Calu3 (cell line): ENCODE measurements around the gene HIRA. TPM values are rescaled to one million over a fixed set of nuclear protein-coding genes. Genes with fewer than 3 reads are reported as not detected.

Source experiments
- BruUV-seq: library from RNA; stranded (reverse); fragments of 400-500 nt; replicated peaks from 2 replicates; lab custom pipeline; 2021; lab: Mats Ljungman, UMichigan
- CTCF ChIA-PET: fragments of 300-600 bp; sonication (Branson Sonifier 250); formaldehyde crosslinking; loops from one replicate; lab custom pipeline; 2022; ENCODE audit warnings: antibody characterized with exemption; lab: Charles Lee
- DNase-seq: peaks from one replicate; pipeline ENCODE4 v3.0.0; 2022
- H3K27ac Mint-ChIP-seq: one replicate; pipeline ENCODE4 v1.8.0; 2022; ENCODE audit warnings: mixed read lengths; ENCODE audit not compliant: unreplicated experiment
- H3K27me3 Mint-ChIP-seq: one replicate; pipeline ENCODE4 v1.8.0; 2022; ENCODE audit warnings: mixed read lengths; ENCODE audit not compliant: unreplicated experiment
- H3K36me3 Mint-ChIP-seq: one replicate; pipeline ENCODE4 v1.8.0; 2022; ENCODE audit warnings: mild to moderate bottlenecking, moderate library complexity, mixed read lengths; ENCODE audit not compliant: insufficient read depth, unreplicated experiment
- H3K4me1 Mint-ChIP-seq: one replicate; pipeline ENCODE4 v1.8.0; 2022; ENCODE audit warnings: mild to moderate bottlenecking, low read depth, mixed read lengths; ENCODE audit not compliant: unreplicated experiment
- H3K4me3 Mint-ChIP-seq: one replicate; pipeline ENCODE4 v1.8.0; 2022; ENCODE audit warnings: mild to moderate bottlenecking, low read depth, moderate library complexity, mixed read lengths; ENCODE audit not compliant: unreplicated experiment
- H3K9me3 Mint-ChIP-seq: one replicate; pipeline ENCODE4 v1.8.0; 2022; ENCODE audit warnings: low read depth, mixed read lengths; ENCODE audit not compliant: unreplicated experiment
- CTCF ChIP-seq: fragments of 200-600 bp; IDR thresholded peaks from one replicate; pipeline ENCODE4 v1.8.0; 2022; ENCODE audit warnings: antibody characterized with exemption; ENCODE audit not compliant: unreplicated experiment
- intact Hi-C: fragments of 100-400 bp; cut with micrococcal nuclease; formaldehyde crosslinking; loops from one replicate; pipeline ENCODE4 v1.10.0; 2022; ENCODE audit not compliant: unreplicated experiment
- total RNA-seq: library from RNA; stranded (reverse); gene quantifications from 2 replicates; pipeline ENCODE4 v1.2.3, GENCODE V29; 2022

Gene HIRA
- total RNA-seq, 1 experiment from 2014 or later, result 36.4 TPM

- H3K4me1 Mint-ChIP-seq, result no peaks in the 10 kb centered on the region
- intact Hi-C loops, result no loop called here
- CTCF ChIA-PET, result interaction anchor here (0.6 kb wide), 1 partner anchor 254 kb away, joined by 3 read pairs; no protein-coding TSS in a partner anchor
- H3K36me3 Mint-ChIP-seq, result peaks cover 13% of the 10 kb centered on the region
- no peaks in the 10 kb centered on the region for H3K27me3 Mint-ChIP-seq
- DNase-seq, result no peak
- no TSS peak for BruUV-seq
- no peak for TF ChIP-seq CTCF
- H3K9me3 Mint-ChIP-seq, result no peaks in the 10 kb centered on the region
- no peak overlapping the region for H3K4me3 Mint-ChIP-seq
- no peak overlapping the region for H3K27ac Mint-ChIP-seq
Measured at GRCh38 chr22:19402642-19403191, 28.8 kb downstream of the HIRA start.

- peaks cover 2% of the 10 kb centered on the region for H3K36me3 Mint-ChIP-seq
- H3K27me3 Mint-ChIP-seq, result no peaks in the 10 kb centered on the region
- no peak for DNase-seq
- BruUV-seq, result no TSS peak
- H3K4me1 Mint-ChIP-seq, result no peaks in the 10 kb centered on the region
- no peaks in the 10 kb centered on the region for H3K9me3 Mint-ChIP-seq
- no peak for TF ChIP-seq CTCF
- H3K27ac Mint-ChIP-seq, result no peak overlapping the region
- CTCF ChIA-PET, result no interaction called here
- intact Hi-C loops, result no loop called here
- H3K4me3 Mint-ChIP-seq, result no peak overlapping the region
Measured at GRCh38 chr22:19401483-19401882, 30.1 kb downstream of the HIRA start.

DNA sequence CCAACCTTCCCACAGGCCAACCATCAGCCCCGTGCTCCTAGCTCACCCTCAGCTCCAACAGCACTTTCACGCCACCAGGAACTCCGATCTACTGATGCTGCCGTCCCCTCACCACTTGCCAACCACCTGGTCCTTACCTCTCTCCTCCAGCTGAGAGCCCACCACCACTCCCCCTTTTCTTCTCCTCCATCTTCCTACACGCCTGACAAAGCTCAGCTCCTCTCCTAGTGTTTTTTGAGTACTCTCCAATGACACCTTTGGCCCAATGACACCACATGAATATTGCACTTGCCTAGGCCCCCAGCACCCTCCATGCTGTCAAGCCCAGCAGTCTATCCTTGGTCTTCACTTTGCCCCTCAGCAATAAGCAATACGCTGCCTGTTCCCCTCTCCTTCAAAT lies 30.7 kb downstream of the HIRA start:
- Mint-ChIP-seq H3K4me3 (no peak overlapping the region), H3K4me1 (no peaks in the 10 kb centered on the region), H3K36me3 (no peaks in the 10 kb centered on the region), H3K9me3 (no peaks in the 10 kb centered on the region), H3K27me3 (no peaks in the 10 kb centered on the region), H3K27ac (no peak overlapping the region)
- CTCF ChIA-PET, result no interaction called here
- no TSS peak for BruUV-seq
- DNase-seq, result no peak
- no peak for TF ChIP-seq CTCF
- intact Hi-C loops, result no loop called here

- no peak for DNase-seq
- TF ChIP-seq CTCF, result no peak
- Mint-ChIP-seq H3K4me3 (no peak overlapping the region), H3K27me3 (no peaks in the 10 kb centered on the region), H3K36me3 (peaks cover 12% of the 10 kb centered on the region), H3K4me1 (no peaks in the 10 kb centered on the region), H3K27ac (no peak overlapping the region), H3K9me3 (no peaks in the 10 kb centered on the region)
- intact Hi-C loops, result no loop called here
- no TSS peak for BruUV-seq
- CTCF ChIA-PET, result interaction anchor here (0.7 kb wide), 1 partner anchor 216 kb away, joined by 4 read pairs; no protein-coding TSS in a partner anchor
Measured at GRCh38 chr22:19398652-19399051, 32.9 kb downstream of the HIRA start.
